H9 (cell line): ENCODE data around the gene F12. TPM values are rescaled to one million over a fixed set of nuclear protein-coding genes. Genes with fewer than 3 reads are reported as not detected.

Experiments
- DNase-seq: peaks from one replicate; pipeline ENCODE4 v3.0.0-alpha.2; 2017
- H2AFZ ChIP-seq: one replicate; pipeline ENCODE4 v1.6.1; 2013; ENCODE audit warnings: mild to moderate bottlenecking, low read length, control low read depth, moderate library complexity
- H2AK5ac ChIP-seq: 2 replicates; pipeline ENCODE4 v1.6.1; 2013; ENCODE audit warnings: low read length, control low read depth, mixed read lengths; ENCODE audit not compliant: insufficient read length
- H2BK120ac ChIP-seq: one replicate; pipeline ENCODE4 v1.6.1; 2013; ENCODE audit warnings: low read depth, mild to moderate bottlenecking, low read length, control low read depth, inconsistent platforms; ENCODE audit not compliant: poor library complexity, severe bottlenecking
- H2BK12ac ChIP-seq: 2 replicates; pipeline ENCODE4 v1.6.1; 2013; ENCODE audit warnings: low read length, control low read depth, mixed read lengths, low read depth; ENCODE audit not compliant: insufficient read length
- H2BK15ac ChIP-seq: 2 replicates; pipeline ENCODE4 v1.6.1; 2013; ENCODE audit warnings: low read depth, low read length, control low read depth
- H2BK20ac ChIP-seq: one replicate; pipeline ENCODE4 v1.6.1; 2013; ENCODE audit warnings: low read depth, mild to moderate bottlenecking, low read length, control low read depth, inconsistent platforms; ENCODE audit not compliant: poor library complexity, severe bottlenecking
- H2BK5ac ChIP-seq: 2 replicates; pipeline ENCODE4 v1.6.1; 2013; ENCODE audit warnings: low read length, control low read depth, mixed read lengths; ENCODE audit not compliant: insufficient read length
- H3K14ac ChIP-seq: 2 replicates; pipeline ENCODE4 v1.6.1; 2013; ENCODE audit warnings: low read length, control low read depth; ENCODE audit not compliant: insufficient read depth
- H3K18ac ChIP-seq: 2 replicates; pipeline ENCODE4 v1.6.1; 2013; ENCODE audit warnings: low read depth, mild to moderate bottlenecking, mixed read lengths, low read length, control low read depth; ENCODE audit not compliant: insufficient read length
- H3K23ac ChIP-seq: 2 replicates; pipeline ENCODE4 v1.6.1; 2013; ENCODE audit warnings: low read length, control low read depth, mixed read lengths, low read depth; ENCODE audit not compliant: insufficient read length
- H3K23me2 ChIP-seq: 2 replicates; pipeline ENCODE4 v1.6.1; 2013; ENCODE audit warnings: low read depth, mild to moderate bottlenecking, mixed read lengths, low read length, control low read depth; ENCODE audit not compliant: insufficient read length, poor library complexity, severe bottlenecking
- H3K27ac ChIP-seq: 2 replicates; pipeline ENCODE4 v1.5.1; 2013; ENCODE audit warnings: low read length, control low read depth, mixed read lengths, low read depth; ENCODE audit not compliant: insufficient read length
- H3K27me3 ChIP-seq: 2 replicates; pipeline ENCODE4 v1.6.1; 2013; ENCODE audit warnings: low read length, control low read depth, inconsistent platforms; ENCODE audit not compliant: insufficient read depth
- H3K4ac ChIP-seq: 2 replicates; pipeline ENCODE4 v1.6.1; 2013; ENCODE audit warnings: low read depth, mild to moderate bottlenecking, control low read depth, inconsistent platforms, low read length, moderate library complexity
- H3K4me1 ChIP-seq: 2 replicates; pipeline ENCODE4 v1.6.1; 2013; ENCODE audit warnings: low read length, control low read depth, inconsistent platforms; ENCODE audit not compliant: insufficient read depth
- H3K4me2 ChIP-seq: 2 replicates; pipeline ENCODE4 v1.6.1; 2013; ENCODE audit warnings: low read length, control low read depth, mixed read lengths; ENCODE audit not compliant: insufficient read length, insufficient read depth
- H3K56ac ChIP-seq: 2 replicates; pipeline ENCODE4 v1.6.1; 2013; ENCODE audit warnings: low read depth, mild to moderate bottlenecking, mixed read lengths, low read length, control low read depth; ENCODE audit not compliant: insufficient read length
- H3K79me1 ChIP-seq: 2 replicates; pipeline ENCODE4 v1.6.1; 2013; ENCODE audit warnings: low read depth, mild to moderate bottlenecking, moderate library complexity, low read length, control low read depth, inconsistent platforms; ENCODE audit not compliant: insufficient read depth, poor library complexity, severe bottlenecking
- H3K79me2 ChIP-seq: 2 replicates; pipeline ENCODE4 v1.6.1; 2013; ENCODE audit warnings: low read length, control low read depth, inconsistent platforms; ENCODE audit not compliant: insufficient read depth
- H3K9ac ChIP-seq: 2 replicates; pipeline ENCODE4 v1.6.1; 2013; ENCODE audit warnings: low read length, control low read depth, mixed read lengths; ENCODE audit not compliant: insufficient read length; ENCODE audit errors: extremely low read depth
- H3K9me3 ChIP-seq: one replicate; pipeline ENCODE4 v1.6.1; 2013; ENCODE audit warnings: low read depth, low read length, inconsistent platforms; ENCODE audit not compliant: control insufficient read depth
- H3T11ph ChIP-seq: one replicate; pipeline ENCODE4 v1.6.1; 2013; ENCODE audit warnings: mild to moderate bottlenecking, low read length, control low read depth, inconsistent platforms
- H4K20me1 ChIP-seq: one replicate; pipeline ENCODE4 v1.6.1; 2013; ENCODE audit not compliant: control insufficient read depth, insufficient read length, insufficient read depth
- H4K5ac ChIP-seq: 2 replicates; pipeline ENCODE4 v1.6.1; 2013; ENCODE audit warnings: low read depth, mild to moderate bottlenecking, mixed read lengths, low read length, control low read depth; ENCODE audit not compliant: insufficient read length
- H4K8ac ChIP-seq: replicated peaks from 2 replicates; pipeline ENCODE4 v1.6.1; 2013; ENCODE audit warnings: low read length, control low read depth, mixed read lengths, low read depth; ENCODE audit not compliant: insufficient read length
- H4K91ac ChIP-seq: 2 replicates; pipeline ENCODE4 v1.6.1; 2013; ENCODE audit warnings: low read depth, mild to moderate bottlenecking, moderate library complexity, mixed read lengths, low read length, control low read depth; ENCODE audit not compliant: insufficient read length
- H3K27ac Mint-ChIP-seq, 3 experiments: 2 replicates in 2 of 3; 3 replicates in 1 of 3; pipeline ENCODE4 v1.8.0; 2020 to 2021; ENCODE audit warnings: mixed read lengths in 3 of 3, mild to moderate bottlenecking in 1 of 3, moderate library complexity in 1 of 3
- H3K27me3 Mint-ChIP-seq: 2 replicates; pipeline ENCODE4 v1.8.0; 2021; ENCODE audit warnings: low read depth, mild to moderate bottlenecking, moderate library complexity, mixed read lengths
- H3K36me3 Mint-ChIP-seq, 3 experiments: 2 replicates in 2 of 3; 3 replicates in 1 of 3; pipeline ENCODE4 v1.8.0; 2020 to 2021; ENCODE audit warnings: low read depth in 3 of 3, mixed read lengths in 3 of 3; ENCODE audit not compliant: insufficient read depth in 1 of 3
- H3K4me1 Mint-ChIP-seq, 2 experiments: 2 replicates each; pipeline ENCODE4 v1.8.0; 2020; ENCODE audit warnings: mixed read lengths in 2 of 2
- H3K4me3 Mint-ChIP-seq, 2 experiments: 2 replicates in 1 of 2; 3 replicates in 1 of 2; pipeline ENCODE4 v1.8.0; 2020 to 2021; ENCODE audit warnings: mild to moderate bottlenecking in 2 of 2, mixed read lengths in 2 of 2, moderate library complexity in 1 of 2
- H3K9me3 Mint-ChIP-seq, 2 experiments: 2 replicates in 1 of 2; 3 replicates in 1 of 2; pipeline ENCODE4 v1.8.0; 2020; ENCODE audit warnings: mild to moderate bottlenecking in 2 of 2, mixed read lengths in 2 of 2, moderate library complexity in 1 of 2
- CTCF ChIP-seq: fragments of 200-600 bp; sonication (generic); conservative IDR thresholded peaks from 3 replicates; pipeline ENCODE4 v1.8.0; 2021; ENCODE audit warnings: antibody characterized with exemption, mild to moderate bottlenecking
- WGBS: extraction: QIAGEN DNeasy Blood & Tissue Kit; methylation state at CpG from one replicate; pipeline ENCODE4 v1.1.7; 2013; ENCODE audit warnings: missing lambda C conversion rate, low lambda C conversion rate, mixed read lengths; ENCODE audit not compliant: insufficient read length; ENCODE audit errors: extremely low coverage; 5-methylcytosine and 5-hydroxymethylcytosine counted together
- total RNA-seq: library from RNA; stranded (reverse); gene quantifications from 2 replicates; pipeline ENCODE4 v1.2.1, GENCODE V29; 2021

F12 gene
- total RNA-seq, 1 experiment from 2014 or later, result 3.5 TPM

- Histone ChIP-seq H4K20me1 (no peaks in the 10 kb centered on the region), H3K23me2 (peaks cover 1% of the 10 kb centered on the region), H3K79me1 (no peaks in the 10 kb centered on the region), H3K23ac (no peak overlapping the region), H3K4me1 (peaks cover 1% of the 10 kb centered on the region; the same call in 1 of the 2 replicates), H4K5ac (no peak overlapping the region), H2BK12ac (no peak overlapping the region), H3K27ac (no peak overlapping the region), H2BK20ac (no peak overlapping the region), H3T11ph (no peak overlapping the region), H3K18ac (no peak overlapping the region), H2AK5ac (no peak overlapping the region), H3K14ac (no peak overlapping the region), H4K91ac (no peak overlapping the region), H3K9ac (no peak overlapping the region), H2AFZ (no peak overlapping the region), H2BK5ac (no peak overlapping the region), H3K9me3 (no peaks in the 10 kb centered on the region), H3K56ac (no peak overlapping the region), H3K79me2 (no peaks in the 10 kb centered on the region), H4K8ac (no peak overlapping the region), H2BK15ac (no peak overlapping the region), H3K4me2 (no peak overlapping the region), H3K4ac (no peak overlapping the region), H2BK120ac (no peak overlapping the region), H3K27me3 (no peaks in the 10 kb centered on the region)
- Mint-ChIP-seq H3K9me3 (peaks cover 3 to 4% of the 10 kb centered on the region in 2 experiments; a peak in 4 of 5 replicates), H3K36me3 (no peaks in the 10 kb centered on the region), H3K4me1 (peaks cover 6 to 12% of the 10 kb centered on the region in 2 experiments), H3K27ac (peak overlapping the region in 1 of 3 experiments; percentile 10; a peak in 1 of 7 replicates), H3K4me3 (no peak overlapping the region), H3K27me3 (peaks cover 53% of the 10 kb centered on the region)
- WGBS, result no CpG with 5 or more reads among the region's 5 CpGs
- DNase-seq, result no peak
- no peak for TF ChIP-seq CTCF
These were observed 52.3 kb downstream of the F12 start for GRCh38 chr5:177357146-177357458.
